Activated T-helper 1 cell treated with anti-CD3 and anti-CD28 coated beads, Interleukin-2, amount 50 U/mL, for 16 hours (primary cell): ENCODE results near the gene HS6ST2.
"Not testable (repeated sequence)": the region's sequence is repeated elsewhere in the genome, so short reads cannot be mapped to it uniquely, and the experiment has no call there.

Experiments
- DNase-seq, 2 donors: peaks; one replicate each; pipeline ENCODE4 v3.0.0-alpha.2; 2020; ENCODE audit warnings: low read depth in 1 of 2, low spot score in 1 of 2

Gene HS6ST2

DNA sequence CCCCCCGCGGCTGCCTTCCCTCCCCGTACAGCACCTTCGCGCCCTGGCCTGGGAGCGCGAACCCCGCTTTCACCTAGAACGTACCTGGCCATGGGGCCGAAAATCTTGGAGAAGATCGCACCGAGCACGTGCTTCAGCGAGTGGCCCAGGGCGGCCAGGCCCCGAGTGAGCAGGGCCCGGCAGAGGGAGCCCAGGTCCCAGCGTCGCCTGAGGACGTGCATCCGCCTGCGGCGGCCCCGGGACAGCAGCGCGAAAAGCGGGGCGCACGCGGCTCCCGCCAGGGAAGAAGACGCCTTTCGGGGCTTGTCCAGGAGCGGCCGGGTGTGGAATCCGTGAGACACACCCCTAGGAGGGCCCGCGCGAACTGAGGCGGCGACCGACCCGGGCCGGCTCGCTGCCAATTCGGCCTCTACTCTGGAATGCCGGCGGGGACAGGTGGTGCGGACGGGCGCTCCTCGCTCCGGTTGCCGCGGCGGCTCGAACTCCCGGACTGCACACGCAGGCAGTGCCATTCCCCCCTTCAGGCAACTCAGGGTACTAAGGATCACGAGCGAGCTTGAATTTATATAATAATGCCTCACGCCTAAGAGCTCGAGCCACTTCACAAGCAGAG, at the start of gene HS6ST2:
Gene HS6ST2, minus strand, starts transcription at position 539 of the 613 bp plus-strand sequence.
- no peak for DNase-seq

- no peak for DNase-seq
Measured at GRCh38 chrX:133007458-133007857, 49.0 kb upstream of the HS6ST2 start.

DNA sequence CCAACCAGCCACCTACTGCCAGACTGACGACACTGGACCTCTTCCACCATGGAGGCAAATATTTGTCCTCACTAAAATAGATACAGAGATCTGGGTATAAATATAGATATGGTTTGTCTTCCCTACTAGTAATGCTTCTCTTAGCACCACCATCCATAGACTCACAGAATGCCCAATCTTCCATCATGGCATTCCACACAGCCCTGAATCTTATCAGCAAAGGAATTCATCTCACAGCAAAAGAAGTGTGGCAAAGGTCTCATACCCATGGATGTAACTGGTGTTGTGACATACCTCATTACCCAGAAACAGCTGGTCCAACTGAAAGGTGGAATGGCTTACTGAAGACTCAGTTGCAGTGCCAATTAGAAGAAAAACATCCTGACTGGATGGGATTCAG, 47.2 kb upstream of the HS6ST2 start:
- no peak for DNase-seq

- DNase-seq = no peak
Measured at GRCh38 chrX:133005042-133005441, 46.6 kb upstream of the HS6ST2 start.

DNA sequence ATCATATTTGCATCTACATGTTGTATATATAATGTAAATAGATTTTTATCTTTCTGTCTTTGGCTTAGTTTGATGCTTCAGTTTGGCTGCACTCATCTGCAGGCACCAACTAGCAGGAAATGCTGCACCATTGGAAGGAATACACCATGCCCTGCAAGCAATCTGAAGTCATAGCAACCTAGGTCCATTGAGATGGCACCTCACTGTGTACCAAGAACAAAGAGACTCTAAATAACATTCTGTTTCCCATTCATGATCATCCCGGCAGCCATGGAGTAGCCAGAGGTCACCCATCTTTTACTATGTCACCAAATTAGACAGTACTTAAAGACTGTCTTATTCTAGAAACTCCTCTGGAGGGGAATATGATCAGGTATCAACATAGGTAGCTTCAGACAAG, 40.8 kb upstream of the HS6ST2 start:
- no peak for DNase-seq

DNA sequence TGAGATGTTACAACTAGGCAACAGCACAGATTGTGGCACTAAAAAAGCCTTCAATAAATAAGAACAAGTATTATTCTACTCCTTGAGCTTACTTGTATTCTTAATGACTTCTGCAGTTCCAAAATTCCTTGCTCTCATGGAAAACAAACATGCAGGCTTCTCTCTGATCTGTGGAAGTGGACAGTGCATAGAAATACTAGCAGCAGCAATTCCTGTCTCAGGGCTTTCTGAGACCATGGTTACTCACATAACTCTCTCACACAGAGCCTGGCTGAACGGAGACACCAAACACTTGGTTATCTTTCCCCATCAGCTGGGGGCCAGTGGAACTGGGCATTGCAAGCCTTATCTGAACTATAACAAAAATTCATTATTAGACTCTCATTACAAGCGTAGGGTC, 32.4 kb upstream of the HS6ST2 start:
- no peak for DNase-seq

GRCh38 chrX:132986556-132986955, 28.1 kb upstream of the HS6ST2 start:
- DNase-seq = no peak

DNA sequence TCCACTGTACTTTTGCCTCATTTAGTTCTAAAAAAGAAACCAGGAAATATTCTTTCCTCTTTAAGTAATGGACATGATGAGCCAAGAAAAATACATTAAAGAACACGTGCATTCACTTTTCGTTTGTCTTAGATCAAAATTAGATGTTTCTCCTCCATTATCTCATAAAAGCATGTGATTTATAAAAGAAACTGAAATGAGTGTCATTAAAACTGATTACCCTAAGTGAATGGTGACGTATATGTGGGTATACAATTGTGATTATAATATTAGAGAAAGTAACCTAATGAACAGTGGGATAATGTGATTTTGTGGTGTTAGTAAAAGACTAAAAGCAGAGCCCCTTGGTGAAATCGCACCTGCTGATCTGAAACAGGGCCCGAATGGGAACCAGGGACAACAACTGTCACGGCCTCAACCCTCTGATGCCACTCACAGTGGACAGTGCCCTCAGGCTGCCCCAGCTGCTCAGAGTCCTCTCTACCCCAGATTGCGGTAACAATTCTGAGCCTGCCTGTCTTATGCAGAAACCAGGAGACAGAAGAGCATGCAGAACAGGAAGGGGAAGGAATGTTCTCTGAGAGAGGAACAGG, 25.7 kb upstream of the HS6ST2 start:
- no peak for DNase-seq

DNA sequence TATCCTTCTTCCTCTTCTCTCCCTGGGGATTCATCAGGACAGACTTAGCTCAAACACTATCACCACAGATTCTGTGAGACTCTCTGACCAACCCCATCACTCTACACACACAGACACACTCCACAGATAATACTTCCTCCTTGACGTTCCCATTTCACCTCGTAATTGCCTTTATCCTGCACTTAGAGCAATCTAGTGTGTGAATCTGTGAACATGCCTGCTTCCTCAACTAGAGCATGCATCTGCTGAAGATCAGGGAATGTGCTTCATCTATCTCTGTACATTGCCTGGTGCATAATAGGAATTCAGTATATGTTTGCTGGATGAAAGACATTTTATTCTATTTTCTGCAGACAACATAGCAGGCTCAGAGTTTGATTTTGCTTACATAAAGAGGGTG, 25.1 kb upstream of the HS6ST2 start:
- DNase-seq = no peak

GRCh38 chrX:132980035-132980434, 21.6 kb upstream of the HS6ST2 start:
- DNase-seq = not testable (repeated sequence)

DNA sequence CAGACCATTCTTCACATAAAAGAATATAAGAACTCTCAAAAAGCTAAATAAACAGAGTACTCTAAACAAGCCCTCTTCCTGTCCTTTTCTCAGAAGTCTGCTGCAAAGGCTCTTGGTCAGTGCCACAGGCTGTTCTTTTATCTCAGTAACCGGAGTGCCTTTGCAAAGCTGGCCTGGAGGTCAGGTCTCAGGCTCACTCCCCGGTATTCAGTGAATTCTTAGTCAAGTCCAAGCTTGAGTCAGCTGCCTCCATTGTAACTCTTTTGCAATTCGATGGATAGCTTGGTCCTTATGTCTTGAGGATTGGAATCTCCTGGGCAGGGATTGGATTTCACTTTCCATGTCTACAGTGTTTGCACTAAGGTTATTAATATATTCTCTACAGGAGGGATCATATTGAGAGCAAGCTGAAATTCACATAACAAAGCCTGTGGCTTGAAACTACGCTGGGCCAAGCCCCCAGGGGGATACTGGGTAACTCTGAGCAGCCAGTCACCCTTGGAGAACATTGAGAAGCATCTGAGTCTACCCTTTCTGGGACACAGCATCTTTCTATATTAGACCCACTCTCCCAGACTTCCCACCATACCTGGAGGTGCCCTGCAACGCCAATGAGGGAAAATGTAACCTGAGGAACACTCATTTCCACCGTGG, 10.0 kb upstream of the HS6ST2 start:
- no peak for DNase-seq

GRCh38 chrX:132967049-132967448, 8.6 kb upstream of the HS6ST2 start:
- DNase-seq = no peak

GRCh38 chrX:132965461-132965860, 7.0 kb upstream of the HS6ST2 start:
- no peak for DNase-seq

GRCh38 chrX:132961511-132961910, 3.1 kb upstream of the HS6ST2 start:
- DNase-seq = no peak

DNA sequence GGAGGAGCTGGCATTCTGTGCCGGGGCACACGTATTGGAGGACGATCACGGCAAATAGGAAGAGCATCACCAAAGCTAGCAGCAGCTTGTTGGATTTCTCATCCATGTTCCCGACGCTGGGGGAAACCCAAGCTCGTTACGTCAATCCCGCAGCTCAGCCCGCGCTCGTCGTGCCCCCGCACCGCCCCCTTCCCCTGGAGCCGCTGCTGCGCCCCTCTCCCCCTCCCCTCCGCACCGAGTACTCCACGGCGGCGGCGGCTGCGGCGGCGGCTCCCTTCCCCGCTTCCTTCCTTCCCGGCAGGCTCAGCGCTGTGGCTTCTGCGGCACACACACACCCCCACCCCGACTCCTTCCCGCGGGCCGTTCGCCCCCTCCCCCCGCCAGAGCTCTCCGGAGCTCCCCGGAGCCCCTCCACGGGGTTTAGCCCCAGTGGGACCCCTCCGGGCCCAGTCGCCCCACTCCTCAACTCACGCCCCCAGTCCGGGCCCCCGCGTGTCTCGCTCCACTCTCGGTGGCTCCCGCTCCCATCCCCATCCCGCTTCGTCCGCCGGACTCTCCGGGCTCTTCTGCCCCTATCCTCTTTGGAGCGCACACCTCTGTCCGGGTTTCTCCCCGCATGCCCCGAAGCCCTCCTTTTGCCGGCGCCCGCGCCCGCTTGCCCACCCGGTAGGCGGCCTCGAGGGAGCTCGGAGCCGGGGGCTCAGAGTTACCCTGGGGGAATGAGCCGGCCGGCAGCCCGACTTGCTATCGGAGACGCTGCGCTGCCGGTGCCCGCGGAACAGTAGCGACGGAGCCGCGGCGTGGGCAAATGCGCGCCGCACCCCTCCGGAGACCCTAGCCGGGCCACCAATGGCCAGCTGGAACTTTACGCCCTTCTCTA, 978 bp downstream of the HS6ST2 start:
- DNase-seq = no peak

GRCh38 chrX:132956421-132957210, 1.8 kb downstream of the HS6ST2 start:
- DNase-seq = no peak

DNA sequence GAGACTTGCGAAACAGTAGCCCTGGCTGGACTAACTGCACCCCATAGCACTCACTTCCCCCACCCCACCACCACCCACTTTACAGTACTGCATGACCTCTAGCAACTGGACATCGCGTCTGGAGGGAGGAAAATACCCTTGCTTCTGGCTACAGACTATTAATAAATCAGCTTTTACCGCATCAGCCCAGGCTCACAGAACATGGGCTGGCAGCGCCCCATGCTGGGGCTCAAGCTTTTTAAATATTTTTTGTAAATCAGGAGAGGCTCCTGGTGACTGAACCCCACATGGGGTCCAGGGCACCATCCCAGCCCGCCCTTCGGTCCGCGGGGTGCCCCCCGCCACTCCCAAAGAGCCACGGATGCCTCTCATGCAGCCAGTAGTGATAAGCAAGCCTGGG, 2.7 kb downstream of the HS6ST2 start:
- DNase-seq = no peak

DNA sequence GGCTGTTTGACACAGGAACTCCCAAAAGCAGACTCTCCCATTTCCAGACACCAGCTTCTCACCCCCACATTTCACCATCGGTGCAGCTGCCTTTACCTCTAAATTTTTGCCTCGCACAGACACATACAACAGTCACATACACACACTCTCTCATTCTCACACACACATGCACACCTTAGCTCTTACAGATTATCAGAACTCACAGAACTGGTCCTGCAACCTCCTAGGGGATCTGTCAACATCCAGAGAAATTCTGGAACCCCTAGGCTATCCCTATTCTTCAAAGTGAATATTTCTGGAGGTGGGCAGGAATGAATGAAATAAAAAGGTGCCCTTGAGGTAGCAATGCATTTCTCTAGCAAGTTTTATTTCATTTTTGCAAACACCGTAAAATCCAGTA, 4.1 kb downstream of the HS6ST2 start:
- DNase-seq = no peak

- no peak for DNase-seq
Measured at GRCh38 chrX:132953354-132953753, 5.1 kb downstream of the HS6ST2 start.

DNA sequence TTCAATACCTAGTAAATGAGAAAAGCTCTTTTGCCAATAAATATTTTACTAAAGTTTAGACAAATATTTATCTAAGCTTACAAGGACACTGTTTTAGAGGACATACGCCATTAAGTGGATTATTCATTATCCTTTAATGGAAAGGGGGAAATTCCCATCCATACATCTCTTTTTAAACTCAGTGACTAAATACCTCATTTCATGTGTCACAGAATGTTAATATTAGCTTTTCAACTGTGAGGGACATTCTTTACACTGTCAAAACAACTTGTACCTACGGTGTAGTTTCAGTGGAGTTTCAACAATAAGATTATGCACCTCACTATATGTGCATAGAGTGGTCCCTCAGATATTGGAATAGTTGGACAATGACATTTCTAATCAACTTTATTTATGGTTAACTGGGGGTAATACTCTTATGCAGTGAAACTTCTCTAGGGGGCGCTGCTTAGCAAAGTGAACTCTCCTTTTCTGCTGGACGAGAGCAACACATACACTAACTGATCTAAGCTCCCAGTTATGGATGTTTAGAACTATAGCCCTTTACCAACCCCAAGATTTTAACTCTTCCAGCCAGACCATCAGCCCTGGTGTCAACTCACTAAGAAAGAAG, 9.7 kb downstream of the HS6ST2 start:
- no peak for DNase-seq
